ENCODE measurements around the gene PPM1N. TPM values are rescaled to one million over a fixed set of nuclear protein-coding genes. Genes with fewer than 3 reads are reported as not detected.
A peak's percentile ranks its signal among the peaks of the same experiment; 100 is the strongest.

The PPM1N gene
- total and polyA plus RNA-seq, 2 of the 13 experiments (the other 11 are each of a cell fraction or from before 2014, with no cell fraction given), result 0.31 to 1.8 TPM

- in situ Hi-C loops (cut with HindIII; ENCODE audit: extremely low pct_ligation_motif_present, low pct_unique_long_range_greater_than_20kb), result no loop called here
- DNase-seq (ENCODE audit: low spot score) (no peak), FAIRE-seq (no peak), ATAC-seq (no peak)
- H3K4me2 ChIP-seq (ENCODE audit: low read depth, low read length), result no peak overlapping the region
- no peaks in the 10 kb centered on the region for H3K79me2 ChIP-seq (ENCODE audit: insufficient read depth, low read length)
- H3K27ac ChIP-seq (ENCODE audit: extremely low read length, insufficient read depth, low read length), result no peak overlapping the region
- H3K9me3 ChIP-seq (ENCODE audit: low read length), result peaks cover 11% of the 10 kb centered on the region; the same call in 1 of the 2 replicates
- H3K27me3 ChIP-seq (ENCODE audit: control insufficient read depth in 1 of 2, insufficient read depth in 2 of 2, low read length in 2 of 2), result no peaks in the 10 kb centered on the region
- POLR2A ChIA-PET, result interaction anchor here (0.7 kb wide), 2 partner anchors 9 to 56 kb away, joined by 3 read pairs; no protein-coding TSS in a partner anchor
- intact Hi-C loops (cut with micrococcal nuclease; ENCODE audit: unreplicated experiment), result no loop called here
- BruUV-seq (replicated peaks), result TSS peak; percentile 27
- no peaks in the 10 kb centered on the region for H3K4me1 ChIP-seq (ENCODE audit: insufficient read depth, low read length)
- CTCF ChIA-PET (ENCODE audit: low intra/inter-chr PET ratio, low total read pairs), result no interaction called here
- H3K36me3 ChIP-seq (replicated peaks in 1 of 2; ENCODE audit: control insufficient read depth in 1 of 2, insufficient read depth in 2 of 2, low read length in 2 of 2), result peaks cover 15 to 29% of the 10 kb centered on the region in 2 experiments
- peaks cover 4% of the 10 kb centered on the region; the same call in 1 of the 2 replicates for H4K20me1 ChIP-seq (ENCODE audit: insufficient read depth, low read length)
- no peak overlapping the region for H3K9ac ChIP-seq (ENCODE audit: insufficient read depth, low read depth, low read length)
- WGBS (ENCODE audit: low lambda C conversion rate), result 97% methylated on average over 15 of the region's 15 CpGs
- H3K4me3 ChIP-seq (replicated peaks in 1 of 3; ENCODE audit: insufficient read depth in 1 of 3, low read depth in 2 of 3, low read length in 3 of 3), result no peak overlapping the region
- no peak overlapping the region for H2AFZ ChIP-seq (ENCODE audit: low read length)
- TF ChIP-seq ZNF337 (CRISPR knock-in tag; IDR thresholded peaks at IDR 0.05; ENCODE audit: borderline replicate concordance, low read depth) (no peak), RBM22 (optimal IDR thresholded peaks at IDR 0.05; ENCODE audit: low read length) (peak; percentile 94), KLF13 (CRISPR knock-in tag; IDR thresholded peaks at IDR 0.05) (no peak), LRRFIP1 (CRISPR knock-in tag; conservative IDR thresholded peaks at IDR 0.05) (no peak), ZNF12 (CRISPR knock-in tag; IDR thresholded peaks at IDR 0.05) (no peak), ZC3H13 (CRISPR knock-in tag; IDR thresholded peaks at IDR 0.05) (peak; percentile 66; the same call in 1 of the 2 replicates), SMARCC2 (IDR thresholded peaks at IDR 0.05) (no peak), DMTF1 (CRISPR knock-in tag; IDR thresholded peaks at IDR 0.05) (no peak), NFIC (IDR thresholded peaks at IDR 0.05; ENCODE audit: low read length) (no peak), HNRNPLL (IDR thresholded peaks at IDR 0.05; ENCODE audit: low read depth, low read length, poor library complexity, severe bottlenecking) (no peak), GPBP1L1 (CRISPR knock-in tag; IDR thresholded peaks at IDR 0.05) (no peak), MAFK (conservative IDR thresholded peaks at IDR 0.05 in 1 of 2, IDR thresholded peaks at IDR 0.05 in 1 of 2; ENCODE audit: low read length in 2 of 2) (peak; percentile 33 to 44; a peak in 3 of 4 replicates), SALL1 (CRISPR knock-in tag; IDR thresholded peaks at IDR 0.05) (no peak), EED (CRISPR knock-in tag; IDR thresholded peaks at IDR 0.05) (no peak), HOXA5 (CRISPR knock-in tag; IDR thresholded peaks at IDR 0.05) (no peak), ZNF670 (CRISPR knock-in tag; IDR thresholded peaks at IDR 0.05; ENCODE audit: borderline replicate concordance) (no peak), ZNF160 (CRISPR knock-in tag; IDR thresholded peaks at IDR 0.05) (no peak), ZBTB38 (CRISPR knock-in tag; IDR thresholded peaks at IDR 0.05) (peak; percentile 41; the same call in 1 of the 2 replicates), KDM5B (CRISPR knock-in tag; IDR thresholded peaks at IDR 0.05; ENCODE audit: borderline replicate concordance) (no peak)
Observed at GRCh38 chr19:45527731-45528130, 29.5 kb downstream of the PPM1N start.
